Neural cell (in vitro differentiated cells): ENCODE data around the gene KCTD11.

Experiments
- CTCF ChIP-seq: fragments of 450-650 bp; IDR thresholded peaks from 2 replicates; pipeline ENCODE4 v1.5.1; 2014; ENCODE audit warnings: antibody characterized with exemption, mild to moderate bottlenecking, moderate library complexity; ENCODE audit not compliant: poor library complexity, severe bottlenecking
- TF ChIP-seq, protein P1 (sequence below): IDR thresholded peaks from 2 replicates; pipeline ENCODE4 v1.6.1; 2012; ENCODE audit warnings: borderline replicate concordance

- no peak for TF ChIP-seq CTCF
- TF ChIP-seq, protein P1, sequence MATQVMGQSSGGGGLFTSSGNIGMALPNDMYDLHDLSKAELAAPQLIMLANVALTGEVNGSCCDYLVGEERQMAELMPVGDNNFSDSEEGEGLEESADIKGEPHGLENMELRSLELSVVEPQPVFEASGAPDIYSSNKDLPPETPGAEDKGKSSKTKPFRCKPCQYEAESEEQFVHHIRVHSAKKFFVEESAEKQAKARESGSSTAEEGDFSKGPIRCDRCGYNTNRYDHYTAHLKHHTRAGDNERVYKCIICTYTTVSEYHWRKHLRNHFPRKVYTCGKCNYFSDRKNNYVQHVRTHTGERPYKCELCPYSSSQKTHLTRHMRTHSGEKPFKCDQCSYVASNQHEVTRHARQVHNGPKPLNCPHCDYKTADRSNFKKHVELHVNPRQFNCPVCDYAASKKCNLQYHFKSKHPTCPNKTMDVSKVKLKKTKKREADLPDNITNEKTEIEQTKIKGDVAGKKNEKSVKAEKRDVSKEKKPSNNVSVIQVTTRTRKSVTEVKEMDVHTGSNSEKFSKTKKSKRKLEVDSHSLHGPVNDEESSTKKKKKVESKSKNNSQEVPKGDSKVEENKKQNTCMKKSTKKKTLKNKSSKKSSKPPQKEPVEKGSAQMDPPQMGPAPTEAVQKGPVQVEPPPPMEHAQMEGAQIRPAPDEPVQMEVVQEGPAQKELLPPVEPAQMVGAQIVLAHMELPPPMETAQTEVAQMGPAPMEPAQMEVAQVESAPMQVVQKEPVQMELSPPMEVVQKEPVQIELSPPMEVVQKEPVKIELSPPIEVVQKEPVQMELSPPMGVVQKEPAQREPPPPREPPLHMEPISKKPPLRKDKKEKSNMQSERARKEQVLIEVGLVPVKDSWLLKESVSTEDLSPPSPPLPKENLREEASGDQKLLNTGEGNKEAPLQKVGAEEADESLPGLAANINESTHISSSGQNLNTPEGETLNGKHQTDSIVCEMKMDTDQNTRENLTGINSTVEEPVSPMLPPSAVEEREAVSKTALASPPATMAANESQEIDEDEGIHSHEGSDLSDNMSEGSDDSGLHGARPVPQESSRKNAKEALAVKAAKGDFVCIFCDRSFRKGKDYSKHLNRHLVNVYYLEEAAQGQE = no peak
Observed at GRCh38 chr17:7380855-7381683, 29.1 kb downstream of the KCTD11 start, which contains the start of gene TNK1.
